Activated gamma-delta T cell treated with Interleukin-2 at 50 U/mL for 16 hours (primary cell): ENCODE results near the gene CTNNA3.

Source experiments
- DNase-seq: peaks from one replicate; pipeline ENCODE4 v3.0.0-alpha.2; 2020

The CTNNA3 gene

GRCh38 chr10:66927251-66927935 lies 768.6 kb downstream of the CTNNA3 start:
- no peak for DNase-seq

GRCh38 chr10:66926841-66927240 lies 769.2 kb downstream of the CTNNA3 start:
- DNase-seq, result no peak

GRCh38 chr10:66925896-66926715 lies 769.9 kb downstream of the CTNNA3 start, which contains the start of gene LRRTM3:
TSS of gene LRRTM3 (plus strand) at chr10:66926036.
- DNase-seq, result no peak

- no peak for DNase-seq
These were observed 770.6 kb downstream of the CTNNA3 start for GRCh38 chr10:66925373-66925772.

GRCh38 chr10:66924674-66925345 lies 771.2 kb downstream of the CTNNA3 start:
- DNase-seq, result no peak

GRCh38 chr10:66919248-66919647 lies 776.7 kb downstream of the CTNNA3 start:
- no peak for DNase-seq

- DNase-seq, result no peak
These were observed 778.9 kb downstream of the CTNNA3 start for GRCh38 chr10:66917104-66917503.

GRCh38 chr10:66916030-66916429 lies 780.0 kb downstream of the CTNNA3 start:
- DNase-seq, result no peak

GRCh38 chr10:66910671-66911070 lies 785.3 kb downstream of the CTNNA3 start:
- DNase-seq, result no peak

GRCh38 chr10:66892871-66893270 lies 803.1 kb downstream of the CTNNA3 start:
- DNase-seq, result no peak

GRCh38 chr10:66888237-66888636 lies 807.8 kb downstream of the CTNNA3 start:
- no peak for DNase-seq

- no peak for DNase-seq
These were observed 809.1 kb downstream of the CTNNA3 start for GRCh38 chr10:66886848-66887247.

- DNase-seq, result no peak
These were observed 813.7 kb downstream of the CTNNA3 start for GRCh38 chr10:66882271-66882670.

GRCh38 chr10:66881814-66882213 lies 814.2 kb downstream of the CTNNA3 start:
- DNase-seq, result no peak

- no peak for DNase-seq
These were observed 815.2 kb downstream of the CTNNA3 start for GRCh38 chr10:66880826-66881225.

GRCh38 chr10:66880292-66880691 lies 815.7 kb downstream of the CTNNA3 start:
- no peak for DNase-seq

- no peak for DNase-seq
These were observed 818.6 kb downstream of the CTNNA3 start for GRCh38 chr10:66877361-66877760.

- no peak for DNase-seq
These were observed 826.4 kb downstream of the CTNNA3 start for GRCh38 chr10:66869635-66870034.

- DNase-seq, result no peak
These were observed 833.2 kb downstream of the CTNNA3 start for GRCh38 chr10:66862687-66863258.

GRCh38 chr10:66860376-66860945 lies 835.5 kb downstream of the CTNNA3 start:
- no peak for DNase-seq

GRCh38 chr10:66852811-66853210 lies 843.2 kb downstream of the CTNNA3 start:
- DNase-seq, result no peak

- no peak for DNase-seq
These were observed 847.1 kb downstream of the CTNNA3 start for GRCh38 chr10:66848856-66849255.
